Stimulated activated CD4-positive, alpha-beta T cell treated with anti-CD3 and anti-CD28 coated beads, Interleukin-4, amount 100 ng/mL, for 24 hours (primary cell): ENCODE results near the gene RIMBP3B.
"Not testable (repeated sequence)": the region's sequence is repeated elsewhere in the genome, so short reads cannot be mapped to it uniquely, and the experiment has no call there.

Experiments
- DNase-seq: peaks from one replicate; pipeline ENCODE4 v3.0.0-alpha.2; 2020

Gene RIMBP3B

DNA sequence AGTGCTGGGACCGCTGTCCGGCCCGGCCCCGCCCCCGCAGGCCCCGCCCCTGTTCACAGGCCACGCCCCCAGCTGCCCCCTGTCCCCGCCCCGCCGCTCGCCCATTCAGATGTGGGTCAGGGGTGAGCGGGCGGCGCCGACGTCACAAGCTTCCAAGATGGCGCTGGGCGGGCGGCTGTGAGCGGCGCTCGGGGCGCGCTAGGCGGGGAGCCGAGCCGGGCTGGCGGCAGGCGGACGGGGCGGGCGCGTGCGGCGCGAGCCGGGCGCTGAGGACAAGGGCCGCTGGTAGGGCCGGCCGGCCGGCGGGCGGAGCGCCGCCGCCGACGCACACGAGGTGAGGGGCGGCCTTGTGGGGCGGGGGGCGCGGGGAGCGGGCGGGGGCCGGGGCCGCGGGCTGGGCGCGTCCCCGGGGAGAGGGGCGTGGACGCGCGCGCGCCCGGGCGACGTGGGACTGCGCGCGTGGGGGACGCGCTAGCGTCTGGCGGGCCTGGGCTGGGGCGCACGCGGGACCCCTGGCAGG lies 33.7 kb downstream of the RIMBP3B start, which contains the start of gene HIC2:
Gene HIC2 (plus strand): TSS at position 145 of the 520 bp plus-strand sequence. CDS start 25,461 bp downstream, outside the sequence.
- not testable (repeated sequence) for DNase-seq

- DNase-seq, result peak; percentile 10
These were observed 34.3 kb downstream of the RIMBP3B start for GRCh38 chr22:21417853-21418252.

DNA sequence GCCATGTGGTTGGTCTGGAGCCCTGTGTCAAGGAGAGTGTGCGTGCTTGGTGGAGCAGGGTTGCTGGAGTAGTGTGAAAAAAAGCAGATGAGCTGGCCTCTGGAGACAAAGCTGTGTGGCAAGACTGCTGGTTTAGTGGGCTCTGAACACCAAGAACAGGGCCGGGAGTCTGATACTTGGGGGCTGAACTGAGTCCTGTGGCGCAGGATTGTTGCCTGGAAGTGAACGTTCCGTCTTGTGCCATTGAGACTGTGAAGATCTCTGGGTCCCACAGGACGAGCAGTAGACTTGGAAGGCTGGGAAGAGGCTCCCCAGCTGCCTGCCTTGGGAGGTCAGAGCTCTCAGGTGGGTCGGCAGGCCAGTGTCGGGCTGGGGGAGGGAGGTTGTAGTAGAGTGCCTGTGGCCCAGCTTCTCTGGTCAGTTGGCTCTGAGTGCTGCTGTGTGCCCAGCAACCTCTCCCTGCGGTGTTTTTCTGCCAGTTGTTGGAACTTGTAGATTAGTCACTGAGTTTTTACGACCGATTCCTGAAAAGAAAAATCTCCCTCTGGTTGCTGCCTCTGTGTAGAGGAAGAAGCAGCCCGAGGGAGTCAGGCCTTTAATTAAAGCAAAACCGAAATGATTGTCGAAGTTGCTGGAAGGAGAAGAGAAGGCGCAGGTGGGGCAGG lies 35.6 kb downstream of the RIMBP3B start:
- DNase-seq, result not testable (repeated sequence)

DNA sequence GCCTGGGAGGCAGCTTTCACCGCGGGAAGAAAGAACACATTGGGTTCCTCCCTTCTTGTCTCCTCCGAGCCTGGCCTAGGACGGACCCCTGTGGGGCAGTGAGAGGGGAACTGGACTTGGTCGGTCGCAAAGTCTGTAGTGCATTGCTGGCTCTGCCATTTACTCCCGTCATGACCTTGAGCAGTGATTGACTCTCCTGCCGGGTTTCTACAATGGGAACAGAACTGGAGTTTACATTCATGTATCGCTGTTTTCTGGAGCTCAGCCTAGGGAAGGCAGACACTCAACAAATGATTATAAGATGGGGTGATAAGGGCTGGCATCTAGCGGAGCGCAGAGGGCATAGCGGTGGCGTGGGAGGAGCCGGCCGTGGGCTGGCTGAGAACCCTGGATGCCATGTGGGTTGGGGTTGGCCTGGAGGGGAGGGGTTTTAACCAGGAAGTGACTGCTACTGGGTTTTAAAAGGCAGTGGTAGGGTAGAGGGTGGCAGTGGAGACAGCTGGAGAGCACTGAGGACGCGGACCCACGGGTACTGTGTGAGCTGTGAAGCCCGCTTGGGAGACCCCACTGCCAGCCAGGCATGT lies 36.7 kb downstream of the RIMBP3B start:
- DNase-seq, result not testable (repeated sequence)

GRCh38 chr22:21424084-21424709 lies 40.6 kb downstream of the RIMBP3B start:
- not testable (repeated sequence) for DNase-seq

- not testable (repeated sequence) for DNase-seq
These were observed 51.1 kb downstream of the RIMBP3B start for GRCh38 chr22:21434378-21435233.

DNA sequence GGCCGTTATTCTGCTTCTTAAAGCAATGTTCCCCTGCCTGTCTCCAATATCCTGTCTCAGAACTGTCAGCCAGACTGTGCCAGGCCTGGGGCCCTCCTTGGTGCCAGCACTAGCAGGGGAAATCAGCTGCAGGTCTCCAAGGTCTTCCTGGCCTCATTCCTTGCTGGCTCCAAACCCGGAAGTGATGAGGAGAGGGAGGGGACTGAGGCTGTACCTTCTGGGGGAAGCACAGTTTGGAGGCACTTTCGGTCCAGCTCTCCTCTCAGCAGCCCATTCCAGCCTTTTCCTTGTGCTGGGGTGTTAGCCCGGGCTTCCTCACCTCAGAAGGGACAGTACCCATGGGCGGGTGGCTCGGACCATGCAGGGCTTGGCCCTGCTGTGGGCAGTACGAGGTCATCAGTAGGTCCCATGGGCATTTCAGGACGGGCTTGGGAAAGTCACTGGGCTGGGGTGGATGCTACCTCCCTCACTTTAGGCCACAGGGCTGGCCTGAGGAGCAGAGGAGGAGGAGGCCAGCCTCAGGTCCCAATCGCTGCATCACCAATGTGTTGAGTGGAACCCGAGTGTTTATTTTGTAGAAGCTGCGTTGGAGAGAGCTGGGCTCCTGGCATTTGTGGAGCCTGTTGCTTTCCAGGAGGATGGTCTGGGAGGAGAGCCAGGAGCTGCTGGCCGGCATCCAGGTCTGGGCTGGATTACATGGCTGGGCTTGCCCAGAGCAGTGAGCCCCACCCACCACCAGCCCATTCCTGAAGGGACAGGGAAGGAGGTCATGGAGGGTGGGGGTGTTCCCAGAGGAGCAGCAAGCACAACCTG lies 52.7 kb downstream of the RIMBP3B start:
- DNase-seq, result not testable (repeated sequence)

DNA sequence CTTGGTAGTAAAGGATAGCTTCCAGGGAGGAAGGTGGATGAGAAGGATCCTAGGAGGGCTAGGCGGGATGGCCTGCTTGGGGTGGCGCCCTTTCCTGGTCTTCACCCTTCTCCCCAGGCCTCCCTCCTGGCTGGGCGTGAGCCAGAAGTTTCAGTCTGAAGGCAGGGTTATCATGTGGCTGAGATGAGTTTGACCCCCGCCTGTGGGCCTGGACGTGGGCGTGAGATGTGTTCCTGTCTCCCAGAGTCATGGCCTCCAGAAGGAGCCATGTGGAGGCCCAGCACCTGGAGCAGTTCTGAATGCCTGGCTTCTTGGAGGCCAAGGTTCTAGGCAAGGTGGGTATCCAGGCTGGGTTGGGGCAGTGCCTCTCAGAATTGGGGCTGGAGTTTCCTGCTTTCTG lies 54.5 kb downstream of the RIMBP3B start:
- not testable (repeated sequence) for DNase-seq
